ENCODE data around the gene NFKB1.
"Not testable (repeated sequence)": the region's sequence is repeated elsewhere in the genome, so short reads cannot be mapped to it uniquely, and the experiment has no call there.

Gene NFKB1

DNA sequence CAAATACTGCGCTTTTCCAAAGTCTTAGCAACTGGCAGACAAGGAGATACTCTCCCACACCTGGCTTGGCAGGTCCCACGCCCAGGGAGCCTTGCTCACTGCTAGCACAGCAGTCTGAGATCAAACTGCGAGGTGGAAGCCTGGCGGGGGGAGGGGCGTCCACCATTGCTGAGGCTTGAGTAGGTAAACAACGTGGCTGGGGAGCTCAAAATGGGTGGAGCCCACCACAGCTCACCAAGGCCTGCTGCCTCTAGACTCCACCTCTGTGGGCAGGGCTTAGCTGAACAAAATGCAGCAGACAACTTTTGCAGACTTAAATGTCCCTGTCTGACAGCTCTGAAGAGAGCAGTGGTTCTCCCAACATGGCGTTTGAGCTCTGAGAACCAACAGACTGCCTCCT, 23.0 kb upstream of the NFKB1 start:
- no peaks in the 10 kb centered on the region for H3K36me3 ChIP-seq (ENCODE audit: insufficient read depth)
- H3K4me1 ChIP-seq (ENCODE audit: low read depth, poor library complexity, severe bottlenecking) = no peaks in the 10 kb centered on the region
- TF ChIP-seq CTCF (conservative IDR thresholded peaks at IDR 0.05; ENCODE audit: low read depth, low read length) = no peak
- H3K79me2 ChIP-seq (ENCODE audit: insufficient read depth, low read depth) = no peaks in the 10 kb centered on the region
- no peaks in the 10 kb centered on the region for H4K20me1 ChIP-seq (ENCODE audit: insufficient read depth)
- H3K4me3 ChIP-seq (IDR thresholded peaks at IDR 0.05; ENCODE audit: insufficient read depth, low read depth, low read length) = no peak overlapping the region
- no peak overlapping the region for H3K9ac ChIP-seq
- no peak overlapping the region for H3K4me2 ChIP-seq
- no peak overlapping the region for H2AFZ ChIP-seq (ENCODE audit: low read depth)
- no peaks in the 10 kb centered on the region for H3K27me3 ChIP-seq (ENCODE audit: insufficient read depth, low read depth)
- no peak overlapping the region for H3K27ac ChIP-seq

- H3K27me3 ChIP-seq (ENCODE audit: insufficient read depth, low read depth); H3K4me1 ChIP-seq (ENCODE audit: low read depth, poor library complexity, severe bottlenecking); H3K4me3 ChIP-seq (IDR thresholded peaks at IDR 0.05; ENCODE audit: insufficient read depth, low read depth, low read length); H3K27ac ChIP-seq; H3K36me3 ChIP-seq (ENCODE audit: insufficient read depth); H4K20me1 ChIP-seq (ENCODE audit: insufficient read depth); H3K4me2 ChIP-seq; H3K9ac ChIP-seq; H2AFZ ChIP-seq (ENCODE audit: low read depth); H3K79me2 ChIP-seq (ENCODE audit: insufficient read depth, low read depth): not testable (repeated sequence)
Measured at GRCh38 chr4:102479832-102480231, 21.3 kb upstream of the NFKB1 start.

DNA sequence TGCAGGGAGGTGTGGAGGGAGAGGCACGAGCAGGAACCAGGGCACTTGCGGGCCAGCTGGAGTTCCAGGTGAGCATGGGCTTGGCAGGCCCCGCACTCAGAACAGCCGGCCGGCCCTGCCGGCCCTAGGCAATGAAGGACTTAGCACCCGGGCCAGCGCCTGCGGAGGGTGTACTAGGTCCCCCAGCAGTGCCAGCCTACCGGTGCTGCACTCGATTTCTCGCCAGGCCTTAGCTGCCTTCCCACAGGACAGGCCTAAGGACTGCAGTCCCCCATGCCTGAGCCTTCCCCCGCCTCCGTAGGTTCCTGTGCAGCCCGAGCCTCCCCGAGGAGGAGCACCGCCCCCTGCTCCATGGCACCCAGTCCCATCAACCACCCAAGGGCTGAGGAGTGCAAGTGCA, 18.0 kb upstream of the NFKB1 start:
- no peaks in the 10 kb centered on the region for H4K20me1 ChIP-seq (ENCODE audit: insufficient read depth)
- H3K4me2 ChIP-seq = no peak overlapping the region
- H3K4me3 ChIP-seq (IDR thresholded peaks at IDR 0.05; ENCODE audit: insufficient read depth, low read depth, low read length) = no peak overlapping the region
- H3K4me1 ChIP-seq (ENCODE audit: low read depth, poor library complexity, severe bottlenecking) = no peaks in the 10 kb centered on the region
- no peaks in the 10 kb centered on the region for H3K36me3 ChIP-seq (ENCODE audit: insufficient read depth)
- TF ChIP-seq CTCF (conservative IDR thresholded peaks at IDR 0.05; ENCODE audit: low read depth, low read length) = no peak
- no peak overlapping the region for H3K9ac ChIP-seq
- H3K27ac ChIP-seq = no peak overlapping the region
- no peaks in the 10 kb centered on the region for H3K27me3 ChIP-seq (ENCODE audit: insufficient read depth, low read depth)
- H3K79me2 ChIP-seq (ENCODE audit: insufficient read depth, low read depth) = no peaks in the 10 kb centered on the region
- no peak overlapping the region for H2AFZ ChIP-seq (ENCODE audit: low read depth)

- not testable (repeated sequence) for H3K9ac ChIP-seq; H3K27me3 ChIP-seq (ENCODE audit: insufficient read depth, low read depth); H3K27ac ChIP-seq; H3K4me2 ChIP-seq; H3K4me3 ChIP-seq (IDR thresholded peaks at IDR 0.05; ENCODE audit: insufficient read depth, low read depth, low read length); H3K79me2 ChIP-seq (ENCODE audit: insufficient read depth, low read depth); H3K4me1 ChIP-seq (ENCODE audit: low read depth, poor library complexity, severe bottlenecking); H4K20me1 ChIP-seq (ENCODE audit: insufficient read depth); H3K36me3 ChIP-seq (ENCODE audit: insufficient read depth); H2AFZ ChIP-seq (ENCODE audit: low read depth)
Measured at GRCh38 chr4:102483990-102484692, 17.0 kb upstream of the NFKB1 start.

GRCh38 chr4:102492531-102493241, 8.5 kb upstream of the NFKB1 start:
- Histone ChIP-seq H3K4me1 (ENCODE audit: low read depth, poor library complexity, severe bottlenecking) (peaks cover 19% of the 10 kb centered on the region), H3K4me3 (IDR thresholded peaks at IDR 0.05; ENCODE audit: insufficient read depth, low read depth, low read length) (no peak overlapping the region), H3K36me3 (ENCODE audit: insufficient read depth) (no peaks in the 10 kb centered on the region), H3K79me2 (ENCODE audit: insufficient read depth, low read depth) (no peaks in the 10 kb centered on the region), H4K20me1 (ENCODE audit: insufficient read depth) (no peaks in the 10 kb centered on the region), H3K27ac (no peak overlapping the region), H3K27me3 (ENCODE audit: insufficient read depth, low read depth) (no peaks in the 10 kb centered on the region), H3K4me2 (no peak overlapping the region), H2AFZ (ENCODE audit: low read depth) (no peak overlapping the region), H3K9ac (no peak overlapping the region)
- no peak for TF ChIP-seq CTCF (conservative IDR thresholded peaks at IDR 0.05; ENCODE audit: low read depth, low read length)

All from KMS-11 (cell line).